ENCODE measurements around the gene HLTF.

Gene HLTF

GRCh38 chr3:149081772-149082171 is 4.6 kb downstream of the HLTF start:
- no peak for ATAC-seq

DNA sequence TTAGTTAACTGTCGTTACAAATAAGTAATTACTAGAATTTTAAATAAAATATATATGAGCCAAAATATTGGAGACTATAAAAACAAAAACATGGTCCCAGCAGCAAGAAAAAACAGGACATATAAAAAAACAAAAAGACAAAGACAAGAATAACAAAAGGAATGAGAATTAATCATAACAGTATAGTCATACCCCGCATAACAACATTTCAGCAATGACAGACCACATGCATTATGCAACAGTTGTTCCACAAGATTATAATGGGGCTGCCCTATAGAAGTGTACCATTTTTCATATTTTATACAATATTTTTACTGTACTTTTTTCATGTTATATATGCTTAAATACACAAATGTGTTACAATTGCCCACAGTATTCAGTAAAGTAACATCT is 5.6 kb downstream of the HLTF start:
- peak in 1 of 2 donors; percentile 41 for ATAC-seq

DNA sequence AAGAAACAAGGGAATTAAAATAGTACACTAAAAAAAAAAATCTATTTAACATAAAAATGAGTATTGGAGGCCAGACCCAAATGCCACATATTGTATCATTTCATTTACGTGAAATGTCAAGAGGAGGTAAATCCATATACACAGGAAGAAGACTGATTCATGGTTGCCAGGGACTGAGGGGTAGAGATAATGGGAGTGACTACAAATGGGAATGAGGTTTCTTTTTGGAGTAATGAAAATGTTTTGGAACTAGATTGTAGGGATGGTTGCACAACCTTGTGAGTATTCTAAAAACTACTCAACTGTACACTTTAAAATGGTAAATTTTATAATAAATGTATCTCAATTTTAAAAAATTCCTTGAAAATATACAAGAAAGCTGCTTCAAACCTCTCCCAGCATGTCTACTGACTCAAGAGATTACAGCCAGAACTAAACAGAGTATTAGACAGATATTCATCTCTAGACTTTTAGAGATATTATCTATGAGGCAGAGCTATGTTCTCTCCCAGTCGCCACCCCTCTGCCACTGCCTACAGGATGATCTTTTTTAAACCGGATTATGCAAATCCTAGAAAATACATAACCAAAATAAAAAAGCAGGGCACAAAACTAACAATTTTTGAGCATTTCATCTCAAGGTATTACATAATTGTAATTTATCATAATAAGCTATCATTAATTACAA is 6.2 kb downstream of the HLTF start:
- no peak for ATAC-seq

DNA sequence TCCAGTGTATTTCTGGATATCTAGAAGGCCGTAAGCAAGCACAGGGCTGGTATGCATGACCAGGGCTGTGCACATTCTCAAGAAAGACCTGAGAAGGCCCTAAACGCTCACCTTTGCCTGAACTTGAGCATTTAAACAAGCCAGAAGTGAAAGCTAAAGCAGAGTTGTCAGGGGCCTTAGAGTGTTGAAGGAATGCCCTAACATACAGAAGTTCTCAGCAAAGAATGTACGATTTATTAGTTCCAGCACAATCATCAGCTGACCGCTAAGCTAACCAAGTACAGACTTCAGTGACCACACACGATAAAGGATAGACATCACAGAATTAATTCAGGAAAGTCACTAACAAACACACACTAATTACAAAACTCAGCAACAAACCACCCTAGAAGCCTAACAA is 8.7 kb downstream of the HLTF start:
- ATAC-seq, result no peak

- no peak for ATAC-seq
Measured at GRCh38 chr3:149067883-149068282, 18.4 kb downstream of the HLTF start.

DNA sequence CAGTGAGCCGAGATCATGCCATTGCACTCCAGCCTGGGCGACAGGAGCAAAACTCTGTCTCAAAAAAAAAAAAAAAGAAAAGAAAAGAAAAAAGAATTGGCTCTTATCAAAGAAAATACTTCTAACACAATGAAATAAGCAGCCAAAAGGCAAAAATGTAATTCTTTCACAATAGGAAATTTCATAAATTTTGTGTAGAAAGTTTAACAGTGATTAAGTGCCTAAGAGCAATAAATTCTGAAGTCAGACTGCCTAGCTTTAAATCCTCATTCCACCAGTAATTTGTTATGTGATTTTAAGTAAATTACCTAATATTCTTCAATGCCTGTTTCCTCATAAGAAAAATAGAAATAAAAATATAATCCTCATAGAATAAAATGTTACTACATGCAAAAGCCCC is 24.6 kb downstream of the HLTF start:
- ATAC-seq, result no peak

DNA sequence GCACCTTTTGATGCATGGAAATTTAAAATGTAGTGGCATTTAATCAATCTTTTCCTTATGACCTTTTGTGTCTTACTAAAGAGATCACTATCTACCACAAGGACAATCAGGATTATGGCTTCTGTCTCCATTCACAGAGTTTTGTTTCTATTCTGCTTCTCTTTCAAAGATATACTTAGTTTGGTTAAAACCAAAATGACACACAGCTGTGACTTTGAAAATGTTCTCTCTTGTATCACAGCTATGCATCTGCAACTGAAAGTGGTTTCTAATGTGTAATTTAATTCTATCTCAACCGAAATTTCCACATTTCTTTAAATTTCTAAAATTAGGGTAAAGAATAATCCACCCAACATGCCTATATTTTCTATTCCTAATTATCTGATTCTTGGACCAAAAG is 27.7 kb downstream of the HLTF start:
- no peak for ATAC-seq

- ATAC-seq, result no peak
Measured at GRCh38 chr3:149058198-149058597, 28.1 kb downstream of the HLTF start.

DNA sequence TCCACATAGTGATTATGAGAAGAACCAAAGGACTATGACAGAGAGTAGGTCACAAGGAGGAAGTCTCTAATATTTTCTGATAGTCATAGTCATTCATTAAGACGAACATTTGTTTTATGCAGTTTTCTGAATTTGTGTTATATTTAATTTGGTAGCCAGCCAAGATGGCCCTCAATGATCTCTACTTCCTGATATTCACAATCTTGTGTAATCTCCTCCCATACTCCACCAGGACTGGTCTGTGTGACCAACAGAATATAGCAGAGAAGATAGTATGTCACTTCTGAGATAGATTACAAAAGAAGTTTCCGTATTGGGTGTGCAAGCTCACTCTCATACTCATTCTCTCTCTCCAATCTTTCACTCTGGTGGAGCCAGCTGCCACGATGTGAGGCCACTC is 30.8 kb downstream of the HLTF start:
- ATAC-seq, result no peak

DNA sequence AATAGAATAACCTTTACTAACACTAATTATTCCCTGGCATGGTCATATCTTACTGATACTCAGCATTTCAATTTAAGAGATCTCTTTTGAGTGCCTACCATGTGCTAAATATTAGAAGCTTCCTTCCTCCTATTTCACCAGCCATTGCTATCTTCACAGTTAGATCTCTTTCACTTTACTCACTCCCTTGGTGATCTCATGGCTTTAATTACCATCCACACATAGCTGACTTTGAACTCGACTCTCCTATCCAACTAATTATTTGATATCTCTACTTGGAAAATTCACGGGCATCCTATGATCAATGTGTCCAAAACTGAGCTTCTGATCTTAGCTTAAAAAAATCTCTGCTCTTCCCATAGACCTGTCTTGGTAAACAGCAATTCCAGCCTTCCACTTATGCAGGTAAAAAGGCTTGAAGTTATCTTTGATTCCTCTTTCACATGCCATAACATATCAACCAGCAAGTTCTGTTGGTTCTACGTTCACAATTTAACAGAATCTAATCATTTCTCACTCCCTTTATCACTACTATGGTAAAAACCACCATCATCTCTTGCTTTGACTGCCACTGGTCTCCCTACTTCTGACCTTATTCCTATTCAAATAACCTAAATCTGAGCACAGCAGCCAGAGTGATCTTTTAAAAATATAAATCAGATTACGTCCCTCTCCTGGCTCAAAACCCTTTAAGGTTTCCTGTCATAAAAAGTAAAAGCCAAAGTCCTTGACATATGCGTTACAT is 41.8 kb downstream of the HLTF start:
- ATAC-seq, result no peak

DNA sequence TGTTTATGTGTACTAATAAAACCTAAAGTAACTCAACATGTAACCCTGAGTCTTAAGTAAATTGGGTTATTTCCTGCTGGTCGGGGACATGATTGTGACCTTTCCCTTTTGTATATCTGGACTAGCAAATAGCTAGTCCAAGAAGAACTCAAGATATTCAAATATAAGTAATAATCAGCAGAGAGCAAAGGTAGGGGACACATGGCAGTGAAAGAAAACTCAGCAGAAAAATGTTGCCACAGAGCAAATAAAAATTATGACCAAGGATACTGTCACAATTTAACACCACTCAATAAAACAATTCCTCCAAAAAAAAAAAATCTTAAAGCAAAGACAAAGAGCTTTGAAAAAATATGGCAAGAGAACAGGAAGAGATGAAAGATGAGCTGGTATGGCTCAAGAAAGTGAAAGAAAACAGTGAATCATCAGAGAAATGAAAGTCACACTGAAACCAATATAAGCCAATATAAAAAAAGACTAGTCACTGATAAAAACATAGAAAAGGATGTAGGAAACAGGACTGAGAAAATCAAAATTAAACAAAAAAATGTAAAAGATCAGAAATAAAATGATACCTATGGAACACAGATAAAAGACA is 43.4 kb downstream of the HLTF start:
- ATAC-seq, result peak; percentile 79 to 91

- no peak for ATAC-seq
Measured at GRCh38 chr3:149038322-149038721, 48.0 kb downstream of the HLTF start.

GRCh38 chr3:149037684-149038083 is 48.6 kb downstream of the HLTF start:
- no peak for ATAC-seq

GRCh38 chr3:149031096-149031495 is 55.2 kb downstream of the HLTF start:
- no peak for ATAC-seq

DNA sequence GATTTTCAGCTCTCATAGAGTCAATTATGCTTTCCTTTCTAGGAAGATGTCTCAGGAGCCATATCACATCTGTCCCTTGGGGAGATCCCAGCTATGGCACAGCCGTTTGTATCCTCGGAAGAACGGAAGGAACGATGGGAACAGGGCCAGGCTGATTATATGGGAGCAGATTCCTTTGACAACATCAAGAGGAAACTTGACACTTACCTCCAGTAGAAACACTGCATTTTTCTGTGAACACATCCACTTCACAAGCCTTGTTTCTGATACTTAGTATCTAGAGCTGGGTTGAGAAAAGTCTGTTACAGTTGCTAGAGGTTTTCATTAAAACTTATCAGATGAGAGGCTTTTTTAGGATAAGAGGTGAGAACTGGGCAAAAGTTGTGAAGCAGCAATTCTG is 59.6 kb downstream of the HLTF start:
- ATAC-seq, result no peak

- no peak for ATAC-seq
Measured at GRCh38 chr3:149023951-149024350, 62.4 kb downstream of the HLTF start.

GRCh38 chr3:149021830-149022229 is 64.5 kb downstream of the HLTF start:
- ATAC-seq, result no peak

GRCh38 chr3:149020839-149021252 is 65.5 kb downstream of the HLTF start:
- no peak for ATAC-seq

GRCh38 chr3:149020196-149020838 is 66.0 kb downstream of the HLTF start:
- ATAC-seq, result peak; percentile 66 to 76

DNA sequence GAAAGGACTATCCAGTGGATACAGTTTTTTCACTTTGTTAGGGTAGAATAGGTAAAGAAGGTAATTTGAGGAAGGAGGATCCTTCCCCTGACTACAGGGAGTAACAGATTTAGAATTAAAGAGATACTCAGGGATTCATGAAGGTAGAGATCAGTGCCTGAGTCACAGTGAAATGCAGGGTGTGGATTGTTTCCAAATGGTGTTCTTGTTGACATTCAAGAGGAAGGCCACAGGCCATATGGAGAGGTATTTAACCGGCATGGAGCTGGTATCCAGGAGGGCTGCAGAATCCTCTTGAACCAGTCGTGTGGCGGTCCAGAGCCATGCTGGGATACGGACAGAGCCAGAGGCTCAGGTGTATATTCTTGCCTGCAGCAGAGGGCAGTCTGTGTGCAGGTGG is 66.8 kb downstream of the HLTF start:
- ATAC-seq, result no peak

GRCh38 chr3:149018247-149018646 is 68.1 kb downstream of the HLTF start:
- peak; percentile 17 to 22 for ATAC-seq

DNA sequence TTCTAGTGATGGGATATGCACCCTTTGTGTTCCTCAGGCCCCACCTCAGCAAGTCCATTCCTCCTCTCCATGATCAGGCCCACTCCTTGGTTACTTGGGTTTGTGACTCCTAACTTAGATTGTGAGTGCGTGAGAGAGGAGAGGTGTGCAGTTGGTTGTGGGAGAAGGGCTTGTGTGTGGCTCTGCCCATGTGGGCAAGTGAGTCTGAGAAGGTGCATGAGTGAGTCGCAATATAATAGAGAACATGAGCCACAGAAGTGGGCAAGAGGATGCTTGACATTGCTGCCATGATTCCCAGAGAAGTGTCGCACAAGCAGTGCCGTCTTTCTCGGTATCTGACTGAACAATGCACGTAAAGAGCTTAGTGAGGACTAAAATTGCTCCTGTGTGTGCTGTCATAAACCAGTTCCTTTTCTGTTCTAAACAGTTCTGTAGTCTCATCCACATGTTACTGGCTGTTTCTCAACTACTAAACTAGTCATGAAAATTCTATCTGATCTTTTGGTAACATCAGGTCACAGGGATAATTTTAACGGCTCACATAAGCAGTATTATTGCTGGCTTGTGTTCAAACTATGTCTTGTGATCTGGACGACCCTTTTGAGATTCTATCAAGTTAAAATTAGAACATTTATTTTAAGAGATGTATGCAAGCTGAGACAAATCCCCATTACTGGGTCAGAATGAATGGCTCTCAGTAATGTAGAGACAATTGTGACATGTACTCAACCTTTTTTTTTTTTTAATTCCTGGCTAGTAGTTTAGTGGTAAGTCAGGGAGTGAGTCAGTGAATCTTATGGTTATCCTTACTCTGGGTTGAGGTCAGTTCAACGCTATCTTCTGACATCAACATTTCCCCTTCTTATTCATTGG is 69.4 kb downstream of the HLTF start:
- ATAC-seq, result peak; percentile 31 to 41

DNA sequence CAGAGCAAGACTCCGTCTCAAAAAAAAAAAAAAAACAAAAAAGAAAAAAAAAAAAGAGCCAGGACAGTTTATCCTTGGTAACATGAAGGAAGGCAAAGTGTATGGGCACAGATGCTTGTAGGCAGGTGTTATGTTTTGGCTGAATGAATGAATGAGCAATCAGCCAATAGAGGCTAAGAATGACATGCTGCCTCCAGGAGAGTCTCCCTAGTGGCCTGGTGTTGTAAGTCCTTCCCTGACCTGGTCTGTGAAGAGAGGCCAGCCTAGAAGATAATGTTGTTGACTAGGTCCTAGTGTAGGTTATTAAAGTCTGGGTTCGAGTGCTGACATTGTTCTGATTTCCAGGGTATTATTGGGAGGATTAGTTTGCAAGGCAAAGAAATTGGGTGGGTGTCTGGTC is 70.1 kb downstream of the HLTF start:
- no peak for ATAC-seq
